Stimulated activated naive CD8-positive, alpha-beta T cell treated with anti-CD3 and anti-CD28 coated beads, Interleukin-15, Interleukin-2, amounts not matched to agents 100 ng/mL and 50 ng/mL, for 24 hours (primary cell): ENCODE data around the gene AMT.

ENCODE experiments used
- H3K27ac Mint-ChIP-seq: one replicate; pipeline ENCODE4 v1.8.0; 2021; ENCODE audit warnings: mild to moderate bottlenecking, mixed read lengths
- H3K27me3 Mint-ChIP-seq: one replicate; pipeline ENCODE4 v1.8.0; 2021; ENCODE audit warnings: mixed read lengths
- H3K36me3 Mint-ChIP-seq: one replicate; pipeline ENCODE4 v1.8.0; 2021; ENCODE audit warnings: low read depth, mixed read lengths
- H3K4me1 Mint-ChIP-seq: one replicate; pipeline ENCODE4 v1.8.0; 2021; ENCODE audit warnings: low read depth, mixed read lengths
- H3K4me3 Mint-ChIP-seq: one replicate; pipeline ENCODE4 v1.8.0; 2021; ENCODE audit warnings: mild to moderate bottlenecking, mixed read lengths
- H3K9me3 Mint-ChIP-seq: one replicate; pipeline ENCODE4 v1.8.0; 2021; ENCODE audit warnings: mixed read lengths

The AMT gene

DNA sequence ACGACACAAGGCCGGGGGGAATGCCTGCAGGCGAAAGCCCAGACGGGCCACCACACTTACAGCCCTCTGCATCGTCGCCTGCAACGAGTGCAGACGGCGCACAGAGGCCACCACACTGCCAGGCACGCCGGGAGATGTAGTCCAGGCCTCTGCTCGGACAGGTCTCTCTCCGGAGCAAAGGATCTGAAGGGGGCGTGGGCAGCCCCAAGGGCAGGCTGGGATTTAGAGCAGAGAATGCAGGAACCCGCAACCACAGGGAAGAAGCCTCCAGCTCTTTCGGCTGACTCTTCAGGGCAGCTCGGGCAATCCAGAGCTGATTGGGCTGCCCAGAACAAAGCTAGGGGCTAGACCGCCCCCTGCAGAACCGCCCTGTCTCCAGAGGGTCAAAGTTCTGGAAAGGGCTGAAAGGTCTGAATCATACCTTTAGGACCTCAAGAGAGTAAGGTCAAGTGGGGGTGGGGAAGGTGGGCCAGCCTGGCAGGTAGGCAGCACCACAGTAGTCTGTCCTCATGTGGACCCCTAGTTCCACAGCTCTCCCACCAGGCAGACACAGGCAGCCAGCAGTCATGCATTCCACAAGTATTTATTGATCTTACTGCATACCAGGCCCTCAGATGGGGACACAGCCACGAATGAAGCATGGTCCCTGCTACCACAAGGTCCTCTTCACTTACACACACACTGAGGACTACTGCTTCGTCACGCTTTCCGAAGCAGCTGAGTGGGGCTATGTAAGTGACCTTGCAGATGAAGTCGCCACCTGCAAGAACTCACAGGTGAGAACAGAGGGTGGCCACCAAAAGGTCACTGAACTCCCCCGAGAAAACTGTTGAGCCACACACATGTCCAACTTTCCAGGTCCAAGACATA, at the start of gene AMT:
TSS of gene AMT (minus strand) at position 95 of the 870 bp plus-strand sequence. CDS start at position 72, 23 bp downstream.
- Mint-ChIP-seq H3K9me3 (no peaks in the 10 kb centered on the region), H3K4me1 (peaks cover 35% of the 10 kb centered on the region), H3K4me3 (no peak within 1 kb of the TSS), H3K36me3 (peaks cover 19% of the 10 kb centered on the region), H3K27ac (peak within 1 kb of the TSS; percentile 61), H3K27me3 (no peaks in the 10 kb centered on the region)

DNA sequence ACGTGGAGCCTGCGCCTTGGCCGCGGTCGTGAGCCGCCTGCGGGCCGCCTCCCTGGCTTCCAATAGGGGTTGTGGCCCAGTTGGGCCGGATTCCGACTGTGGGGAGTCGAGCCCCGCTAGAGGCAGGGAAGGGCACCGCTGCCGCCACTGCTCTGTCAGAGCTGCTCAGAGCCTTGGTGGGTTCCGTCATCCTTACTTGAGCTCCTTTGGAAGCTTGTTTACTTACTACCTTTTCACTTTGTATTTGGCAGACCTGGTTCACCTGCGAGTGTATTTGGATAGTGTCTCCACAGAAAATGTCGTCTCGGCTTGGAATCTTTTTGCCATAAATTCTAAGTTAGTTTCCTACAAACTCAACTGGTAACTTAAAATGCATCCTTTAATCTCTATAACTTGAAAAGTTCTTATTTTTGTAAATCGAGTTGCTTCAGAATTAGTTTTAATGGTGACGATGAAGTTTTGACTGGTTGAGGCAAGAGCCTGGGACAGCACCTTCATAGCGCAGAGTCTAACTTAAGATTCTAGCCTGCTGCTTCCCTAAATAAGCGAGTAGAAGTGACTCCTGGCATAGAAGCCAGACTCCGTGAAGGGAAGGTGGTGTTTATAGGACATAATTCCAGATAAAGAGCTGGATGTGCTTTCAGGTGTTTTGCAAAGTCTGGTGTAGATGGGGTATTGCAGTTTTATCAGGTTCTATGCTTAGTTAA, 48.6 kb upstream of the AMT start:
- Mint-ChIP-seq H3K9me3 (no peaks in the 10 kb centered on the region), H3K27ac (peak overlapping the region; percentile 87), H3K4me3 (peak overlapping the region; percentile 94), H3K36me3 (peaks cover 6% of the 10 kb centered on the region), H3K4me1 (peaks cover 30% of the 10 kb centered on the region), H3K27me3 (no peaks in the 10 kb centered on the region)

- Mint-ChIP-seq H3K27me3 (no peaks in the 10 kb centered on the region), H3K9me3 (no peaks in the 10 kb centered on the region), H3K4me1 (peaks cover 27% of the 10 kb centered on the region), H3K36me3 (no peaks in the 10 kb centered on the region), H3K27ac (peak within 1 kb of the TSS; percentile 88), H3K4me3 (peak within 1 kb of the TSS; percentile 94)
Observed at GRCh38 chr3:49469936-49470713, 47.9 kb upstream of the AMT start, which contains the start of gene DAG1. TSS of gene DAG1 (plus strand) at chr3:49470267. CDS start at chr3:49510535, 40,268 bp downstream.

DNA sequence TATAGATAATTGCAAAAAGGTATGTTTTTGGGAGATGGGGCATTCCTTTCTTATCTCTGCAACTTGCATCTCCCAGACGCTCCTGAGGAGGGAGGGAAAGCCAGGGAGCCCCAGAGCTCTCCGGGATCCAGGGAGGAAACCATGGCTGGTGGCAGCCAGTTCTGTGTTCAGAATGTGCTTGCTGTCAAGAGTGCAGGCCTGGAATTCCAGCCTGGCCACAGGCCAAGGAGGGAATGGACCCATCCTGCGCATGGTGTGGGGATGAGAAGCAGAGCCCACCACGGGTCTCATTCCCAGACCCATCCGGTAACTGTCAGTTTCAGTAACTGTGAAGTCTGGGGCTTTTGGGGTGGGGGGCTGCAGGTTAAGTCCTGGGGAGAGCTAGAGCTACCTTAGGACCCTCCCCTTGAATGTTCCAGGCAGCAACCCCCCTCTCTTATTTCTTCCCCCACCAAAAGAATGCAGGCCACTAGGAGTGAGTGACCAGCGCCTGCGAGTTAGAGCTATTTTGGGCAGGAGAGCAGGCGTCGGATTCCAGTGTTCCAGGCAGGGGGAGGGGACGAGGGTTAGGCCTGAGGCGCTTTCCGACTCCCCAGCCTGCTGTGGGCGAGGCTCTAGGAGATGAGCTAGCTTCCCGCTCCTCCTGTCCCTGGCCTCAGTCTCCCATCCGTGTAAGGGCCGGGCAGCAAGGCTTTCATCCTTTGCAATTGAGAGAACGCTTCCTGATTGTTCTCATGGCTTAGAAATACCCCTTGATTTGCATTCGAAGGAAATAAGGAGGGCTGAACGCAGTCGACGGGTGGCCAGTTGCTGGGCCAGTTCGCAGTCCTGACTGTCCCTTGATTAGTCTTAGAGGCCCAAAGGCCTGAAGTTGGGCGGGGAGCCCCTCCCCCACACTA, 47.0 kb upstream of the AMT start:
- Mint-ChIP-seq H3K27ac (peak overlapping the region; percentile 88), H3K9me3 (no peaks in the 10 kb centered on the region), H3K4me3 (peak overlapping the region; percentile 86), H3K36me3 (no peaks in the 10 kb centered on the region), H3K27me3 (no peaks in the 10 kb centered on the region), H3K4me1 (peaks cover 27% of the 10 kb centered on the region)

DNA sequence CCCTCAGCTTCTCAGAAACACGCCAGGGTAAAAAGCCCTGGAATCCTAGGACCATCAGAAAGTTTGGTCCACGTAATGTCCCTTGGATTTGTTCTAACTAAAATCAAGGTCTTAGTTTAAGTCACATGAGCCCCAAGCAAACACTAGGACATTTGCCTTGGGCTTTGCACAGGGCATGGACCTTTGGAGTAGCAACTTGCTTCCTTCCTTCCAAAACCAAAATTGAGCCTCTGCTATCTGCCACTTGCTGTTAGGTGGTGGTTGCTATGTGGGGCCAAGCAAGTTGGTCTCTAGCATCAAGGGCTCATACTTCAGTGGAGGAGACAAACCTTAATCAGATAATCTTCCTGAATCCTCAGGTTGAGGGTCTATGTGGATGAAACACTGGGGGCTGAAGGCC, 43.8 kb upstream of the AMT start:
- no peak overlapping the region for H3K4me3 Mint-ChIP-seq
- no peak overlapping the region for H3K27ac Mint-ChIP-seq
- H3K4me1 Mint-ChIP-seq: peaks cover 9% of the 10 kb centered on the region
- no peaks in the 10 kb centered on the region for H3K9me3 Mint-ChIP-seq
- no peaks in the 10 kb centered on the region for H3K27me3 Mint-ChIP-seq
- H3K36me3 Mint-ChIP-seq: no peaks in the 10 kb centered on the region

- Mint-ChIP-seq H3K36me3 (no peaks in the 10 kb centered on the region), H3K9me3 (no peaks in the 10 kb centered on the region), H3K4me3 (no peak overlapping the region)
Observed at GRCh38 chr3:49465270-49466034, 43.2 kb upstream of the AMT start.

GRCh38 chr3:49462222-49462621, 39.9 kb upstream of the AMT start:
- Mint-ChIP-seq H3K4me1 (no peaks in the 10 kb centered on the region), H3K27me3 (no peaks in the 10 kb centered on the region), H3K36me3 (no peaks in the 10 kb centered on the region), H3K27ac (no peak overlapping the region), H3K4me3 (no peak overlapping the region), H3K9me3 (no peaks in the 10 kb centered on the region)

More at GRCh38 chr3:49465270-49466034, 43.2 kb upstream of the AMT start:
- Mint-ChIP-seq H3K27ac (no peak overlapping the region), H3K4me1 (peaks cover 6% of the 10 kb centered on the region), H3K27me3 (no peaks in the 10 kb centered on the region)

DNA sequence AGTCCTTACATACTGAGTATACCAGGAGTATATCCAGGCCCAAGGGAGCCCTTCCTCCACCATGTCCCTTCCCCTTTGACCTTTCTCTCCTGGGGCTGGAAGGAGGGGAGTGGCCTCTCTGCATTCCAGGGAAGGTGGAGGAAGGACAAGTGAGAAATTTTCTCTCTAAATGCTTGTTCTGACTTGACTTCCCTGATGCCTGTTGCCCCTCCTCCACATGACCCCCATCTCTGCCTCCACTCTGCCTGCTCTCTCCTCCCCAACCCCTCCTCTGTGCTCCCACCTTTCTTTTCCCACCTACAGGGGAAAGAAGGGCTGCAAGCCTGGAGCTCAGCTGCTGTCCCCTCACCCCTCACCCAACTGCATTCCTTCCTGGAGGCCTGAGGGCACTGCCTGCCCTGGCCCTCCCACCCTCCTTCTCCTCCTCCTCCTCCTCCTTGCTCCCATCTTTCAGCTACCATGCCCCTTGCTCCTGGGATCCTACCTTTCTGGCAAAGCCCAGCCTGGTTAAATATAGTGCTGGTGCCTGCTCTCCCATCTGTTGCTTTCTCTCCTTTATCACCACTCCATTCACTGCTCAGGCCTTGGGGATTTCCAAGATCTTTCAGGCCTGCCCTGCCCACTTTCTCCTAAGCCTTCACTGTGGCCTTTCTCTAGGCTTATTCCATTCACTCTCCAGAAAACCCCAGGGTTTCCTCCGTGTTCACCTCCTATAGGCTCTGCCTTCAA, 39.3 kb upstream of the AMT start:
- H3K4me3 Mint-ChIP-seq: no peak overlapping the region

GRCh38 chr3:49460956-49461355, 38.7 kb upstream of the AMT start:
- Mint-ChIP-seq H3K9me3 (no peaks in the 10 kb centered on the region), H3K4me1 (no peaks in the 10 kb centered on the region), H3K27me3 (no peaks in the 10 kb centered on the region), H3K27ac (no peak overlapping the region), H3K4me3 (no peak overlapping the region), H3K36me3 (no peaks in the 10 kb centered on the region)

More for the DNA sequence above, 39.3 kb upstream of the AMT start:
- Mint-ChIP-seq H3K4me1 (no peaks in the 10 kb centered on the region), H3K9me3 (no peaks in the 10 kb centered on the region), H3K36me3 (no peaks in the 10 kb centered on the region), H3K27me3 (no peaks in the 10 kb centered on the region), H3K27ac (peak overlapping the region; percentile 28)

DNA sequence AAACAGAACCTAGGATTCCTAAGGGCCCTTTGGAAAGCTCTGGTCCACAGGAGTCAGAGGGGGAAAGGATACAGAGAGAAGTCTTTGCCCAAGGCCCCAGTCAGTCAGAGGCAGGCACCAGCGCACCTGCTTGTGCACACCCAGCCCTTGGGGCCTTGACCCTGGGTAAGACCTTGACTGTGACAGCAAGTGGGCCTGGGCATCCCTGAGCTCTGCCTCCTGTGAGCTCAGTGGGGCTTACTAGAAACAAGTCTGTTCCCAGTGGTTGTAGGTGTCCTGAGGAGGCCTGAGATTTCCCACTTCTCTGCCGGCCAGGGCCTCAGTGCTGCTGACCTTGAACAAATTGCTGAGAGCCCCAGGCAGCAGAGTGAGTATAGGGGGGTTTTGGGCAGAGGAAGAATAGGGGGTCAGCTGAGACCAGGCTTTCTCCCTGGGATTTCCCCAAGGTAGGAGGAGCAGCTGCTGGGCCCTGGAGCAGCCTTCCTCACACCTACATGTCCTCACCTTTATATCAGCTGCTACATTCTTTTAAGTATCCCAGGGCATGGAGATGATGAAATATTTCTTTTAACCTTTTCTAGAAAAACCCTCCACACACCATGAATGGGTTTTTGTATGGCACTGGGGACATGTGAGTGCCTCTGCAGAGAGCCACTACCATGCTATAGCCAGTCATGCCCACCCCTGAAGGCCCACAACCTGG, 38.1 kb upstream of the AMT start:
- no peak overlapping the region for H3K27ac Mint-ChIP-seq
- no peaks in the 10 kb centered on the region for H3K36me3 Mint-ChIP-seq
- no peak overlapping the region for H3K4me3 Mint-ChIP-seq
- no peaks in the 10 kb centered on the region for H3K4me1 Mint-ChIP-seq
- H3K27me3 Mint-ChIP-seq: no peaks in the 10 kb centered on the region
- no peaks in the 10 kb centered on the region for H3K9me3 Mint-ChIP-seq

- no peaks in the 10 kb centered on the region for H3K36me3 Mint-ChIP-seq
- H3K4me1 Mint-ChIP-seq: no peaks in the 10 kb centered on the region
- no peaks in the 10 kb centered on the region for H3K9me3 Mint-ChIP-seq
- no peak overlapping the region for H3K4me3 Mint-ChIP-seq
- H3K27me3 Mint-ChIP-seq: no peaks in the 10 kb centered on the region
- no peak overlapping the region for H3K27ac Mint-ChIP-seq
Observed at GRCh38 chr3:49456466-49456865, 34.2 kb upstream of the AMT start.

GRCh38 chr3:49454898-49455681, 32.8 kb upstream of the AMT start:
- H3K36me3 Mint-ChIP-seq: no peaks in the 10 kb centered on the region
- no peaks in the 10 kb centered on the region for H3K9me3 Mint-ChIP-seq
- no peaks in the 10 kb centered on the region for H3K4me1 Mint-ChIP-seq
- H3K4me3 Mint-ChIP-seq: no peak overlapping the region
- H3K27ac Mint-ChIP-seq: no peak overlapping the region
- no peaks in the 10 kb centered on the region for H3K27me3 Mint-ChIP-seq
